Stimulated activated CD4-positive, alpha-beta T cell treated with anti-CD3 and anti-CD28 coated beads, Interleukin-15, amount 100 ng/mL, for 48 hours (primary cell): ENCODE results near the gene SPTLC2.

Source experiments
- DNase-seq, 2 donors: peaks; one replicate each; pipeline ENCODE4 v3.0.0-alpha.2; 2020; ENCODE audit warnings: low read depth in 2 of 2

The SPTLC2 gene

DNA sequence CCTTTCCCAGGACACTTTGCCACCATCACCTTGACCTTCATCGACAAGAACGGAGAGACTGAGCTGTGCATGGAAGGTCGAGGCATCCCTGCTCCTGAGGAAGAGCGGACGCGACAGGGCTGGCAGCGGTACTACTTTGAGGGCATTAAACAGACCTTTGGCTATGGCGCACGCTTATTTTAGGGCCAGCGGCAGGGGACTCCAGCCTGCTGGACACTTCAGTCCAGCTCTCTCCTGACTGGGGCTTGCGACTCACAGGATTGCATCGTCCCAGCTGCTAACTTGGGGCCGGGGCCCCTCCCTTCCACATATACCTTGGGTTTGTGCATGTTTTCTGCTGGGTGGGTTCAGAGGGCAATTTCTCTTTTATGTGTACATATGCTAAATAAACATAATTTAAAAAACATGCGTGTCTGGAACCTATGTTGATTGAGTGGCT lies 147.4 kb downstream of the SPTLC2 start:
- DNase-seq: no peak

DNA sequence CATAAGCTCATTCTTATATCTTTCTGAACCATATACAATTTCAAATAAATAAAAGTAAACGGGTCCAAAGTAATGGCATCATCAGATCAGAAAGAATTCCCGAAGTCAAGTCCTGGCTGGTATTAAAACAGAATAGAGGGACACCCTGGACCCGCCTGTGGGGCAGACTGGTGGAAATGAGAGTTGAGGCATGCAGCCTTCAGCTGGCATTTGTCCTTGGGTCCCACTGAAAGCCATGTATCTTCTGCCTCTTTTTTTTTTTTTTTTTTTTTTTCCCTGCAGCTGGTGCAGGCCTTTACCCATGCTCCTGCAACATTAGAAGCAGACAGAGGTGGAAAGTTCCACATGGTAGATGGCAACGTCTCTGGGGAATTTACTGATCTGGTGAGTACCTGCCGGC lies 148.6 kb downstream of the SPTLC2 start:
- no peak for DNase-seq

DNA sequence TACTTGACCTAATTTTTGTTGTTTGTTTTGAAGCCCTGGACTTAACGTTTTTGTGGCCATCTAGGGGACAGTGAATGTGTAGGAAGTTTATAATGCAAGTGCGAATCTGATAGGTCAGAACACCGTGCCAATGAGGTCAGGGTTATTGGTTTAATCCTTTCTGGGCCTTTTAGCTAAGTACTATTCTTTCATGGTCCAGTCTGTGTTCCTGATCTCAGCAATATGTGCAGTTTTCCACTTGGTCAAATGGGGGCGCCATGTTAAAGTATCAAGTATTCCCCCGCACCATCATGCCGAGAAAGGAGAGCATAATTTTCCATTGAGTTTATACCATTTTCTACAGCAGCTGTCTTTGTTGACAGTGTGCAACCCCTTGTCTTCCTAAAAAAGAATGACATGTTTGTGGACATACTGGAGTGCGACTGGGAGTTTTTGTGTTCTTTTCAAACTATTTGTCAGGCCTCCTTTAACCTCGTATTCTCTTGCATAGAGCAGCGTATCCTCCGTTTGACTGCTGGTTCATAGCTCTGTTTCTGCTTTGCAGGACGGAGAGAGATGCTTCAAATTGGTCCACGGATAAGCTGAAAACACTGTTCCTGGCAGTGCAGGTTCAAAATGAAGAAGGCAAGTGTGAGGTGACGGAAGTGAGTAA lies 157.2 kb downstream of the SPTLC2 start:
- DNase-seq: peak; percentile 58 to 70

DNA sequence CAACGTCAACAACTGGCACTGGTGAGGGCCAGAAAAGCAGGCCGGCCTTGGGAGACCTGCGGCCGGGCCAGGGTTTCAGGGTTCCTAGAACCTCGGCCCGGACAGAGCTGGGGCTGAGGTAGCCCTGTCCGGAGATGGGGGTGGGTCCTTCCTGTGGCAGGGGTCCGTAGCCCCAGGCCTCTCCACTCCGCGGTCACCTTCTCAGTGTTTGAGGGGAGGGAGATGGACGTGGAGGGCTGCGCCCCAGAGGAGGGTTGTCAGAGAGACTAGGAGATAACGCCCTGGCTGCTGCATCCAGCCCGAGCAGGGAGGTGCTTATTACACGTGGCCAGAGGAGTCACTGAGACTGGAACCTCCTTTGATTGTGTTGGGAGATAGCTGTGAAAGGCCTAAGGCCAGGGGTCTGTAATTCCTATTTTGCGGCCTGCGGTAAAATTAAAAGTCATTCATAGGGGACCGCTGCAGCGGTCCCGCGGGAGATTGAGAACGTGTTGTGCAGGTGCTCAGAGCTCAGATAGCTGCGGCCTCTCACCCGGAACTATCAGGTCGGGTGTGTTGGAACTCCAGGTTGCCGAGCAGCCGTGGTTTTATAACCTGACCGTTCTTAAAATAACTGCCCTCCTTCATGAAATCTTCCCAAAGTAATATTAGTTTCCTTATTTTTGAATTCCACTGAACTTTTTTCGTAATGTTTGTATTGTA lies 158.0 kb downstream of the SPTLC2 start:
- DNase-seq: peak; percentile 10 to 28

DNA sequence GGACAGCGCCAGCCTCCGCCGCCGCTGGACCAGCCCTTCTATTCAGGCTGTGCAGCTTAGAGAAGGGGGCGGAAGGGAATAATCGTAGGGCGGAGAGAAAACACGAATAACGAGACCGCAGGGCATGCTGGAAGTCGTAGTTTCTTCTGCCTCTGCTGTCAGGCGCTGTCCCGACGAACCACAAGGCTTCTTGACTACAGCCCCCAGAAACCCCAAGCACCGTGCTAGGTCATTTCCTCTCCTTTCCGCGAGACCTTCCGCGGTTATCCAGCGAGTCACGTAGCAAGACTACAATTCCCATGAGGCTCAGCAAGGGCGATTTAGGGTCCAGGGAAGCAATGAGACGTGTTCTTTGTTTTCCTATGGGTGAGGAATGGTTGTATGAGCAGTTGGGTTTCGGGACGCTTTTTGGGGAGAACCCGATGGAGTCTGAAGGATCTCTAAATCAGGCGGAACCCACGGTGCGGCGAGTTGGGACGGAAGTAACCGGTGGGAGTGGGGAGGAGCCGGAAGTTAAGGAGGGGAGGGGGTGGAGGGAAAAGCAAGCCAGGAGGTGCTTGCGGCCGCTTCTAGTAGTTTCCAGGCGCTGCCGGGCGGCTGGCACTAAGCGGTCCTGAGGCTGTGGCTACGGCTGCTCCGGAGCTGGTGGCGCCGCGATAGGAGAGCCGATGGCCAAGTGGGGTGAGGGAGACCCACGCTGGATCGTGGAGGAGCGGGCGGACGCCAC lies 158.8 kb downstream of the SPTLC2 start, which contains the start of the genes AHSA1 and VIPAS39:
Gene AHSA1, plus strand, starts transcription at position 572 of the 727 bp plus-strand sequence. Its CDS starts 97 bp downstream, at position 669.
Gene VIPAS39, minus strand, starts transcription at position 80 of the 727 bp plus-strand sequence. CDS start 3,499 bp downstream, outside the sequence.
- peak; percentile 88 to 93 for DNase-seq

DNA sequence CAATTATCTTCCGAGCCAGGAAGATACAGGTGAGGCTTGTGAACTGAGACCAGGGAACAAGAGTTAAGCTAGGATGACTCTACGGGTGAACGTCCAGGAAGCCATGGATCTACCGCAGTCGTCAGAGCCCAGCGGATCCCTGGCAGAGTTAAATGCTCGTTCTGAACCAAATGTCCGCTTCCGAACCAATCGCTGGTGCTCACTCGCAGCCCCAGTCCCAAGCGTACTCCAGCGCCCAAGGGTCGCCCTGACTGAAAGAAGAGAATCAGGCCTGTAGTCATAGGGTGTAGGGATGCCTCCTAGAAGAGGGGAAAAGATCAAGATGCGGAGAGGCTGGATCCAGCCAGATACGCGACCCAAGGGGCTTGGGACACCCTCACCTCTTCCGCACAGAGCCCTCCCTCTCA lies 159.3 kb downstream of the SPTLC2 start:
- DNase-seq: no peak
